Left lobe of liver (tissue), 2 donors: ENCODE data around the gene KCNIP1. TPM values are rescaled to one million over a fixed set of nuclear protein-coding genes. Genes with fewer than 3 reads are reported as not detected.
A peak's percentile ranks its signal among the peaks of the same experiment; 100 is the strongest.
"Not testable (repeated sequence)": the region's sequence is repeated elsewhere in the genome, so short reads cannot be mapped to it uniquely, and the experiment has no call there.

ENCODE experiments used
- ATAC-seq: fragments of 200-7000 bp; cut with Tn5 transposase; one replicate; pipeline ENCODE4 v1.9.1; 2020; ENCODE audit warnings: mild to moderate bottlenecking, moderate library complexity
- DNase-seq: peaks from one replicate; pipeline ENCODE4 v3.0.0-alpha.2; 2020; ENCODE audit warnings: low spot score
- total RNA-seq: library from RNA; stranded (reverse); gene quantifications from one replicate; pipeline ENCODE4 v1.2.1, GENCODE V29; 2021
- donor health status: DM: no; HTN: no; CAD: no; lungs with moderate emphysema.
- donor health status: DM: no; HTN: yes; CAD: no.

The KCNIP1 gene
- total RNA-seq, 1 donor from 2014 or later = not detected

DNA sequence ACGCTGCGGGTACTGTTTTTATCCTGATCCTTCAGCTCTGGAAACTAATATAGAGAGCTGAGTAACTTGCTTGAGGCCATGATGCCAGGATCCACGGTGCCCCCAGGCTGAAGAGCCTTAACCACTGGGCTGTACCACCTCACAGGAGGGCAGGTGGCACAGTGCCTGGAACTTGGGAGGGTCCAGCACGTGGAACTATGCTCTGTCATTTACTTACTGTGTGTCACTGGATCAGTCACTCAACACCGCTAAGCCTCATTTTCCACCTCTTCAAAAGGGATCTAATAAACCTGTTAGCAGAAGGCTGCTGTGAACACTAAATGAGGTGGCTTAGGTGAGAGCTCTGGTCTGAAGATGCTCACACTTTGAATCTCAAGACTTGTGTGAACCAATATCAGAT, 29.6 kb downstream of the KCNIP1 start:
- DNase-seq (no peak), ATAC-seq (no peak)

DNA sequence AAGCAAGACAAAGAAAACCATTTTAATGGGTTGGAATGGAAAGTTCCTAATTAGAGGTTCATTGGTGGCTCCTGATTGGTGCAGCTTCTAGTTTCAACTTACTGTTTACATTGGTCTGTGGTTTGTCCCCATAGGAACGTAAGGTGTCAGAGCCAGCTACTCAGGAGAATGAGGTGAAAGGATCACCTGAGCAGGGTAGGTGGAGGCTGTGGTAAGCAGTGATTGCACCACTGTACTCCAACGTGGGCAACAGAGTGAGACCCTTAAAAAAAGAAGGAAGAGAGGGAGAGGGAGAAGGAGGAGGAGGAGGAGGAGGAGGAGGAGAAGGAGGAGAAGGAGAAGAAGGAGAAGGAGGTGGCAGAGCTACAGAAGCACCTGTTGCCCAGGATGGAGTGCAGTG, 30.4 kb downstream of the KCNIP1 start:
- ATAC-seq (no peak), DNase-seq (no peak)

DNA sequence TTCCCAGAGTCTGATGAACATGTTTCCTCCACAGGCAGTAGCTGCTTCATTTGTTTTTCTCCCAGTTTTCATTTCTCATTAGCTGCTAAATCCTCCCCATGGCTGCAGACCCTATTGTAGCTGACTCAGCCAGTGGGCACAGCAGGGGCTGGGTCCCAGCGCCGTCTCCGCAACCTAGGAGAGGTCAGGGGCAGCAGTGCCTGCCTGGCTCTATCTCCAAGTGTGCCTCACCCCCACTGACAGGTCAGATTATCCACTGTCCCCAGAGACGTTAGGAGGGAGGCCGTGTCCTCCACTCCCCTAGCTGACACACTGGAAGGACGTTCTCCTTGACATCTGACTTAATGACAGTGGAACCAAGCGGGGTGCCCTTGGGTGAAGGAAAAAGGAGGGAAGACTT, 31.1 kb downstream of the KCNIP1 start:
- ATAC-seq (no peak), DNase-seq (no peak)

DNA sequence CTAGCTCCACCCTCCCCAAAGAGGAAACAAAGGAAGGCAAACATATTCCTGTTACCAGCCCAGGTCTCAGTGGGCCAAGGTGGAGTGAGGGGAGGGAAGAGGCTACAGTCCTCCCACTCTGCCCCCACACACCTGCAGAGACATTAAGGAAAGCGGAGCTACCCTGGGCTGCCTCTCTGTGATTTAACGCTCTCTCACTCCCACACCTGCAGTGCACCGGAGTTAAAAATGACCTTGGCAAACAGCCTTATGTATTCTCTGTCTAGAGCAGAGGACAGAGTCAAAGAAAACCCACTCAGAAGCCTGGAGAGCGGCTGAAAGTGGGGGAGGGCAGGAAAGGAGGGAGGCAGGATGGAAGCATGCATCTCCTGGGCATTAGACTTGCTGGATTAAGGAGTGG, 32.7 kb downstream of the KCNIP1 start:
- no peak for ATAC-seq

GRCh38 chr5:170537451-170538095, 33.8 kb downstream of the KCNIP1 start:
- DNase-seq (no peak), ATAC-seq (no peak)

More for the DNA sequence above, 32.7 kb downstream of the KCNIP1 start:
- DNase-seq = no peak

GRCh38 chr5:170538096-170538465, 34.3 kb downstream of the KCNIP1 start:
- DNase-seq = no peak
- no peak for ATAC-seq

DNA sequence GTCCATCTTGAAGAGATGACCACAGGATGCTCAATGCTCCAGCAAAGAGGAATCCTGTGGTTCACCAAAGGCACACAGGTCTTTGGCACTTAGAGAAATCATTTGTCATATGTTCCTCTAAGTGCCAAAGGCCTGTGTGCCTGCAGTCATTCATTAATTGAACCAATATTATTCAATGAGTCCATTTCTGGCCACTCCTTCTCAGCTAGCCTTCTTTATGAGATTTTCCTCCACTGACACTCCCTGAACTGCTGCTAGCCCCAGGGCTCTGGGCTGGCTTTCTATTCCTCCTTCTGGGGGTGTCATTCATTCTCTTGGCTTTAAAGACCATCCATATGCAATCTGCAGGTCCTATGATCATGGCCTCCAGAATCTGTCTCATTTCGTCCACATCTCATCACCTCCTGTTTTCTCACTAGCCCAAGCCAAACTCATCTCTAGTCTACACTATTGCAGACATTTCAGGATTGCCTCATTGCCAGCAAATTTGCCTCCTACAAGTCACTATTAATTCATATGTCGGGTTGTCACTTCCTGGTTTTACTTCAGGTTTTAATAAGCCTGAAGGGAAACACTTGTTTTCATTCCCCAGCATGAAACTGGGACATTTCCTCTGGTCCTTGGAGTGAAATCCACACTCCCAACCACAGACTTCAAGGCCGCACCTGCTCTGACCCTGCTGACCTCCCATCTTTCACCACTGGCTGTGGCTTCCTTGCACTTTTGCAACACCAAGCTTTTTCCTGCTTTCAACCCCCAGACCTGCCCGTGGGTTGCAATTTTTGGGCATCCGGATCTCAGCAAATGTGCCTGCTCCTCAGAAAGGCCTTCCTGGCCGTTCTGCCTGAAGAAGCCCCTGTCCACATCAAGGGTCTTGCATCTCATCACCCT, 35.1 kb downstream of the KCNIP1 start:
- ATAC-seq (no peak), DNase-seq (no peak)

GRCh38 chr5:170540271-170540670, 36.5 kb downstream of the KCNIP1 start:
- DNase-seq = no peak
- ATAC-seq = no peak

DNA sequence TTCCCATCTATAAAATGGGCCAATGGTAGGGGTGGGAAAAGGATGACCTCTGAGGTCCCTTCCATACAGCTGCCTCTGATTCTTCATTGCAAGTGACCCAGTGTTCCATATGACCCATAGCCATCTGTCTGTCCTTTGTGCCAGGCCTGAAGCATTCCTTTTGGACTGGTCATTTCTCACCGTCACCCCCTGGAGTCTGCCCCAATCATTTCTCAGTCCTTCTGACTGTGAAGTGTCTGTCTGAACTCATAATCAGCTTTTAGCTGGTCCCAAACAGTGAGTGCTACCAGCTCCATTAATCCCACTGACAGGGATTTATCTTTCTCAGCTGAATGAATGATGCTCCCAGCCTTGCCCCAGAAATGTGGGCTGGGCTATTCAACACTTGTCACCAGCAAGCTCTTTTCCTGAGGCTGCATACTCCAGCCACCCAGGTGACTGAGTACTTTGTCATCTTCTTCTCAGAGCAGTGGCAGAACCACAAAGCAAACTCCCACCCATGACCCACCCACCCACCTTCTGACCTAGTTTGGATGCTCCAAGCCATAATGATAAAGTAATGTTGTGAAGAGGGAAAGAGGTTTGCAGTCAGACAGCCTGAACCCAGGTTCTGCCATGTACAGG, 37.4 kb downstream of the KCNIP1 start:
- ATAC-seq = no peak
- no peak for DNase-seq

DNA sequence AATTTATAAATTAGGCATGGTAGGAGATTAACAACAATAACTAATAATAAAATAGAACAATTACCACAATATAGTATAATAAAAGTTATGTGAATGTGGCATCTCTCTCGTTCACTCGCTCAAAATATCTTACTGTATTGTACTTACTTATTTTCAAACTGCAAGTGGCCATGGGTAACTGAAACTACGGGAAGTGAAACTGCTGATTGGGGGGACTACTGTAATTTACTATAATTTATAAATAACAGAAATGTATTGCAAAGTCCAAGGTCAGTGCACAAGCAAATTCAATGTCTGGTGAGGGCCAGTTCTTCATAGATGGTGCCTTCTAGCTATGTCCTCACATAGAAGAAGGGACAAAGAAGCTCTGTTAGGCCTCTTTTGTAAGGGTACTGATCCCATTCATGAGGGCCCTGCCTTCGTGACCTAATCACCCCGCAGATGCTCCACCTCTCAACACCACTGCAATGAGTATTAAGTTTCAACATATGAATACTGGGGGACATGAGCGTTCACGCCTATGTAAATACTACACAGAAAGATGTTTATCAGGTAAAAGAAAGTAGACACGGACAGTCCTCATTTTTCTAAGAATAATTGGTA, 39.0 kb downstream of the KCNIP1 start:
- ATAC-seq (no peak), DNase-seq (no peak)

GRCh38 chr5:170545313-170545712, 41.5 kb downstream of the KCNIP1 start:
- DNase-seq = no peak

GRCh38 chr5:170545811-170546210, 42.0 kb downstream of the KCNIP1 start:
- no peak for ATAC-seq
- no peak for DNase-seq

More at GRCh38 chr5:170545313-170545712, 41.5 kb downstream of the KCNIP1 start:
- no peak for ATAC-seq

DNA sequence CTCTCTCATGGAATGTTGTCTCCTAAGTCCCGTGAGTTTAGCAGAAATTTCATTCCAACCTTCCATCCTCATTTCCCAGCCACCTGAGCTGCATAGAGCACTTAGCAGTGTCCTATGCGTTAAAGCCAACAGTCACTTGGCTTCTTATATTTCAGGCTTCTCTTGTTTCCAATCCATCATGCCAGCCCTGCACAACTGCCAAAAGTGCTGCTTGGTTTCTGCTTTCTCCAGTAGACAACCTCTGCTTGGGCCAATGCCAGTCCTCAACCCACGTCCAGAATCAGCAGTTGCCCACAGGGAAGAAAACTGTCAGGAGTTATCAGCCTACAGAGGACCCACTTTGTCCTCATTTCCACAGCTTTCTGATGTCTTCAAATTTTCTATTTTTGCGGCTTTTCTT, 42.5 kb downstream of the KCNIP1 start:
- DNase-seq (no peak), ATAC-seq (no peak)

GRCh38 chr5:170550382-170550781, 46.6 kb downstream of the KCNIP1 start:
- not testable (repeated sequence) for ATAC-seq

GRCh38 chr5:170551076-170551475, 47.3 kb downstream of the KCNIP1 start:
- DNase-seq = no peak
- no peak for ATAC-seq

More at GRCh38 chr5:170550382-170550781, 46.6 kb downstream of the KCNIP1 start:
- DNase-seq = not testable (repeated sequence)

DNA sequence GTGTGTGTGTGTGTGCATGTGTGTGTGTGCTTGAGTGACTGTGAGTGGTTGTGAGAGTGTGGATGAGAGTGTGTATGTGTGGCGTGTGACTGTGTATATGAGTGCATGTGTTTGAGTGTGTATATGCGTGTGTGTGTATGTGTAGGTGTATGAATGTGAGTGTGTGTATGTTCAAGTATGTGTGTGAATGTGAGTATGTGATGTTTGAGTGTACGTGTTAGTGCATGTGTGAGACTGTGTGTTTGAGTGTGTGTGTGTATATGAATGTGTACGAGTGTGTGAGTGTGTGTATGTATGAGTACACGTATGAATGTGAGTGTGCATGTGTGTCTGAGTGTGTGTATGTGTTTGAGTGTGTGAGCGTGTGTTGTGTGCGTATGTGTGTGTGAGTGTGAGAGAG, 47.8 kb downstream of the KCNIP1 start:
- ATAC-seq = no peak
- no peak for DNase-seq

DNA sequence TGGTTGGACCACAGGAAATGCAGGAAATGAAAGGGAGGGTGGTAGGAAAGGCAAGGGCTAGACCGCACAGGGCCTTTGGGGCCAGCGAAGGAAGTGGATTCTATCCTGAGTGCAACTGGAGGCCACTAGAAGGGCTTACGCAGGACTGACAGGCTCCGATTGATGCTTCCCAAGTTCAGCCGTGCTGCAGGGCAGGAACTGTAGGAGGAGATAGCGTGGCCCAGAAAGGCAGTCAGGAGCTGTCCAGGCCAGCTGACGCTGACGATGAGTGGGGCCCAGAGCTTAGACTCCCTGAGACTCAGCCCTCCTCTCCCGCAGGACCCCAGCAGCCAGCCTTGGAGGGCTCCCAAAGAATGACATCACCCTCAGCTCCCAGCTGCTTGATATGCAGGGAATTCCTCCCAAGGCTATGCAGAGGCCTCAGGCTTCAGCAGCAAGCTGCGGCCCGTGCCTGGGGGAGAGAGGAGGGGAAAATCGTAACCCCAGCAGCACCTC, 48.8 kb downstream of the KCNIP1 start:
- peak; percentile 46 for DNase-seq
- peak; percentile 71 for ATAC-seq

- DNase-seq (no peak), ATAC-seq (no peak)
Observed at GRCh38 chr5:170553218-170553617, 49.4 kb downstream of the KCNIP1 start.

GRCh38 chr5:170554521-170555267, 50.9 kb downstream of the KCNIP1 start:
- no peak for DNase-seq
- no peak for ATAC-seq

DNA sequence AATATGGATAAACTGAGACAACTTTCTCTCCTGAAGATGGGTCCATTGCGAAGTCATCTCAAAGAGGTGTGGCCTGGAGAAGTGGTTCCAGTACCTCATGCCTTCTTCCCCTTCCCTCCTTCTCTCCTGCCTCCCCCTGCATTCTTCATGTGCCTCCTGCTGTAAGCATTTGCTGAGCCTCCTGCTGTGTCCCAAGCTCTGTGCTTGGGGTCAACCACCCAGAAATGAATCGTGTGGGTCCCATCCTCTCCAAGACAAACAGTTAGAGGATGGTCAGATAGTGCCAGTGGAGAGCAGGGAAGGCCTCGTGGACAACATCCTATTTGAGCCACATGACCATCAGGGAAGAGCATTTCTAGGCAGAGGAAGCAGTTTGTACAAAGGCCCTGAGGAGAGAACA, 53.5 kb downstream of the KCNIP1 start:
- no peak for ATAC-seq

More for the DNA sequence above, 53.5 kb downstream of the KCNIP1 start:
- no peak for DNase-seq
